ENCODE measurements around the gene FOXO4.
"Not testable (repeated sequence)": the region's sequence is repeated elsewhere in the genome, so short reads cannot be mapped to it uniquely, and the experiment has no call there.

The FOXO4 gene, protein sequence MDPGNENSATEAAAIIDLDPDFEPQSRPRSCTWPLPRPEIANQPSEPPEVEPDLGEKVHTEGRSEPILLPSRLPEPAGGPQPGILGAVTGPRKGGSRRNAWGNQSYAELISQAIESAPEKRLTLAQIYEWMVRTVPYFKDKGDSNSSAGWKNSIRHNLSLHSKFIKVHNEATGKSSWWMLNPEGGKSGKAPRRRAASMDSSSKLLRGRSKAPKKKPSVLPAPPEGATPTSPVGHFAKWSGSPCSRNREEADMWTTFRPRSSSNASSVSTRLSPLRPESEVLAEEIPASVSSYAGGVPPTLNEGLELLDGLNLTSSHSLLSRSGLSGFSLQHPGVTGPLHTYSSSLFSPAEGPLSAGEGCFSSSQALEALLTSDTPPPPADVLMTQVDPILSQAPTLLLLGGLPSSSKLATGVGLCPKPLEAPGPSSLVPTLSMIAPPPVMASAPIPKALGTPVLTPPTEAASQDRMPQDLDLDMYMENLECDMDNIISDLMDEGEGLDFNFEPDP

GRCh38 chrX:71095555-71095980 lies at the start of gene FOXO4:
TSS of gene FOXO4 (plus strand) at chrX:71095851. CDS start at chrX:71096529, 678 bp downstream.
- peak; percentile 89 for DNase-seq (ENCODE audit: low spot score)

DNA sequence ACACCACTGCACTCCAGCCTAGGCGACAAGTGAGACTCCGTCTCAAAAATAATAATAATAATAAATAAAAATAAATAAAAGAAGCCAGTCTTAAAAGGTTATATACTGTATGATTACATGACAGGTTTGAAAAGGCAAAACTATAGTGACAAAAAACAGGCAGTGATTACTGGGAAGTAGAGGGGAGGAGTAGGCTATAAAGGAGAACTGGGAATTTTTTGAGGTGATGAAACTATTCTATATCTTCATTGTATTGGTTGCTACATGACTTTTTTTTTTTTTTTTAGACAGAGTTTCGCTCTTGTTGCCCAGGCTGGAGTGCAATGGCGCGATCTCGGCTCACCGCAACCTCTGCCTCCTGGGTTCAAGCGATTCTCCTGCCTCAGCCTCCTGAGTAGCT lies 47.8 kb upstream of the FOXO4 start:
- DNase-seq (ENCODE audit: low spot score) = not testable (repeated sequence)

GRCh38 chrX:71052721-71053120 lies 42.9 kb upstream of the FOXO4 start:
- DNase-seq (ENCODE audit: low spot score) = no peak

GRCh38 chrX:71053217-71053621 lies 42.4 kb upstream of the FOXO4 start:
- no peak for DNase-seq (ENCODE audit: low spot score)

DNA sequence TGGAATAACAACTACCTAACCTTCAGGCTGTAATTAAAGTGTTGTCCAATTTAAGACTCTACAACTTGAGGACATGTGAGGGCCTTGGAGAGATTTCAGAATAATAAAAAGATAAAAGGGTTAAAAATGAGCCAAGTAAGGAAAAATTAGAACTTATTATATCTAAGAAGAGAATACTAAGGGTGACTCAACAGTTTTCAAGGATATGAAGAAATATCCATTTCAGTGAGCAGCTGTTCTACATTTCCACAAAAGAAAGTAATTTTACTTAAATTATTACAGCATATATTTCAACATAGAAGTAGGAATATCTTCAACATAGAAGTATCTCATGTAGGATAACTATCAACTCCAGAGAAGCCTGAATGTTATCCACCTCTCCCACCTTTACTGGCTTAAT lies 38.8 kb upstream of the FOXO4 start:
- DNase-seq (ENCODE audit: low spot score) = no peak

DNA sequence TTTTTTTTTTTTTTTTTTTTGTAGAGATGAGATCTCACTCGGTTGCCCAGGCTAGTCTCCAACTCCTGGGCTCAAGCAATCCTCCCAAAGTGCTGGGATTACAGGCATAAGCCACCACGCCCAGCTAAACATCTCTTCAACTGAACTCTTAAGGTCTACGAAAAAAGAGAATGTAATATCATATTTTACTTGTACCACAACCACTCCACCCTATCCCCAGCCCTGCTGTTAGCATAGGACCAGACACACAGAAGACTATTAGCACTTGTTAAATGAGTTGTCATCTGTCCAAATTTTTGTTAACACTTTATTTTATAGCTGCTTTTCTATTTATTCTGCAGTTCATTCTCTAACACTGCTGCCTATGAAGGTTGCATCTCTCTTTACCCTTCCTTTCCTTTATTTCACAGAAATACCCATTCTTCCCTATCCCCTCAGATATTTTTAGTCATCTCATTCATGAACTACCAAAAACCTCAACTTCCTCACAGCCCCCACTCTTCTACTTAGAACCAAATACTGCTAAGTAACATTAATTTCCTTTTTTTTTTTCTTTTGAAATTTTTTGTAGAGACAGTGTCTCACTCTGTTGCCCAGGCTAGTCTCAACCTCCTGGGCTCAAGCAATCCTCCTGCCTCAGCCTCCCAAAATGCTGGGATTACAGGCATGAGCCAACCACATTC lies 37.7 kb upstream of the FOXO4 start:
- DNase-seq (ENCODE audit: low spot score) = no peak

- no peak for DNase-seq (ENCODE audit: low spot score)
Measured at GRCh38 chrX:71060127-71060526, 35.5 kb upstream of the FOXO4 start.

GRCh38 chrX:71067089-71067488 lies 28.6 kb upstream of the FOXO4 start:
- DNase-seq (ENCODE audit: low spot score) = no peak

DNA sequence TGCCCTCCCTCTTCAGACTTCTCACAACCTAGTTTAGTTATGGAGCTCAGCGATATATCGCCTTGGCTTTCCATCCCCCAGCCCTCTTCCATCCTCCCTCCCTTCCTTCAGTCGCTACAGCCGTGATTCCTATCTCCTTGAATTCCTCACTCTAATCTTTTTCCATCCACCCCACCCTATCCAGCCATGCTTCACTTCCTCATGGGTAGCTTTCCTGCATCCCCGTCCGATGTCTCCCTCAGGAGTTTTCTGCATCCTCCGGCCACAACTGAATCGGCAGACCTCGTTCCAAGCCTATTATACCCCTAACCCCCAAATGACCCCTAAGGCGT lies 28.0 kb upstream of the FOXO4 start:
- no peak for DNase-seq (ENCODE audit: low spot score)

DNA sequence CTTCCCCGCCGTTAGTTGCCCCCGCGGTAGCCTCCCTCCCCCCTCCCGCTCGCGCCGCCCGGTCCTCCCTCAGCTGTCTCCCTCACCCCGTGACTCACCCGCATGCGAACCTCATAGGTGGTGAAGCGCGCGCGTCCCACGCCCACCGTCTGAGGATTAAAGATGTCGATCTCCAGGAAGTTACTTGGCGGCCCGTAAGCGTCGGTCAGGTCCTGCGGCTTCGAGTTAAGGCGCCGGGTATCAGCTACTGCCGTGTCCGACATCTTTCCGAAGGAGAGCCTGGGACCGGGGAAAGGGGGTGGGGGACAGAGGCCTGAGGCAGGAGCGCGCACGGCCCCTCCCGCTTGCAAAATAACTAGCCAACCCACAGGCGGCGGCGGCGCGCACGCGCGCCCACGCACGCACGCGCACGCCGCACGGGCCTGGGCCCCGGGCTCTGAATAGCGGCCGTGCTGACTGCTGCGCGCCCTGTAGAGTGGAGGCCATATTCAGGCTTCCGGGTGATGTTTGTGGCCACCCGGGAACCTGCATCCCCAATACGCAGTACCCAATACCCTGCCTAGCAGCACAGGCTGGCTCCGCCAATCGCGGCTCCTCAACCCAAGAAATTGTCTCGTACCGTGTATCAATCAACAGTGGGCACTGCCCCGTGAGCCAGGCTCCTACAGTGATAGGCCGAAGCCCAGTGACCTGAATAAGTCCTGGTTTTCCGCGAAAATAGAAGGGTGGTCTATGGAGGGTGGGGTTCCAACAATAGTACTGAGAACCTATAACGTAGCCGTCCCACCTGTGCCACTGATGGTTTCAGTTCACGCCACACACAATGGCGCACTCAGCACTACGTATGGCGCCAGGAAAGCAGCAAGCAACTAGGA lies 27.4 kb upstream of the FOXO4 start, which contains the start of gene SNX12:
TSS of gene SNX12 (minus strand) at position 291 of the 875 bp plus-strand sequence. CDS start at position 263, 28 bp downstream.
- peak; percentile 86 for DNase-seq (ENCODE audit: low spot score)

GRCh38 chrX:71070531-71070930 lies 25.1 kb upstream of the FOXO4 start:
- no peak for DNase-seq (ENCODE audit: low spot score)

- no peak for DNase-seq (ENCODE audit: low spot score)
Measured at GRCh38 chrX:71081330-71082123, 14.1 kb upstream of the FOXO4 start.

DNA sequence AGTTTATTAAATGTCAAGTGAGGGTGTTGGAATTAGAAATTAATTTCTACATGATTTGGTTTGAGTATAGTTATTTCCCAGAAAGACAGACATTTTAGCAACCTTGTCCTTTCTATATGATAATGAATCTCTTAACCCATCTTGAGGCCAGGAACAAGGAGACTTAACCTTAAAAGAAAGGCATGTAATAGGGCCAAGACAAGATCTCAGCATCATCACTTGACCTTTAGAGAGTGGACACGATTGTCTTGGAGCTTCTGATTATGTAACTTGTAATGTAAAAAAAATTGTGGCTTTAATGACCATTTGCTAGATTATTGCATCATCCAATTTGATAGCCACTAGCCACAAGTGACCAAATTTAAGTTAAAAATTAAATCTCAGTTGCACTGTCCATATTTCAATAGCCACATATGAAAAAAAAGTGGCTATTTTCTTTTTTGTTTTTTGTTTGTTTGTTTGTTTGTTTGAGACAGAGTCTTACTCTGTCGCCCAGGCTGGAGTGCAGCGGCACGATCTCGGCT lies 13.5 kb upstream of the FOXO4 start:
- no peak for DNase-seq (ENCODE audit: low spot score)

DNA sequence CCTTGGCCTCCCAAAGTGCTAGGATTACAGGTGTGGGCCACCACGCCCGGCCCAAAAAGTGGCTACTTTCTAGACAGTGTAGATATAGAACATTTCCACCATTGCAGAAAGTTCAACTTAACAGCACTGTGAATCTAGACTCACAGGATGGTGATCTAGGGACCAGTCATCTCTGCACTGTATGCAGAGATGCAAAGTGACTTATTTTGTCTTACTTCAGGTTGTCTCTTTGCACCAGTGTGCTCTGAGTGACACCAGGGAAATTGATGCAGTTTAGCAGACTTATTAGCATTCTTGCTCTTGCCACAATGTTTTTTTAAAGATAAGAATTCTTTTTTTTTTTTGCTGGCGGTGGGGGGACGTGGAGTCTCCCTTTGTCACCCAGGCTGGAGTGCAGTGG lies 12.8 kb upstream of the FOXO4 start:
- DNase-seq (ENCODE audit: low spot score) = no peak

DNA sequence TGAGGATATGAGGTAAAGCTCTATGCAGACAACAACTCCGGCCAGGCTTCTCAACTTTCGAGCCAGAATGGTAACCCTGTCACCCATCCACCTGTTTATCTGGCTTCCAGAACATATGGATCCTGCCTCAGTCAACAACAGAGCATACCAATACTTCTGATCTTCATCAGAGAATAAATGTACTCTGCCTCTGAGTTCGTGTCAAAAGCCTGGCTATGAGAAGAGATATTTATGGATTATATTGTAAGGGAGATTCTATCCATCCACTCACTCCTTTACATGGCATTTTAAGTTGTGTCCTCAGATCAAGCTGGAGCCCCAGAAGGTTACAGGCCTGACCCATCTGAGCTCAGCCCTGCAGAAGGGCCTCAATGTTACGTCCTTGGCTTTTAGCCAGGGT lies 9.8 kb upstream of the FOXO4 start:
- no peak for DNase-seq (ENCODE audit: low spot score)

DNA sequence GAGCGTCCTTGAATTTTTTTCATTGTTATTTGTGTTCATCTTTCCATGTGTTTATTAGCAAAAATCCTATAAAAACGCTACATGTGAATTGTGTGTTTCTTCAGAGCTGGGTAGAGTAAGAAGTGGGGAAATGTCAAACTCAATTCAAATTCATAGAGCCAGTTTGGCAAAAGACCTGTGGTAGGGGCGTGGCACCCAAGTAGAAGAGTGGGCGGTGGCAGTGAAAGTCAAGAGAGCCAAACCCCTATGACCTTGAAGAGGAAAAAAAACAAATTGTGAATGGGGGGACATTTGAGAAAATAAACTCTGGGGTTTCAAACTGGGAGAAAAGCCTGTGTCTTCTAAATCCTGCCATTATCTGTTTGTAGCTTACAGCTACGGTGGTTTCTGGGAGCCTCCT lies 4.4 kb upstream of the FOXO4 start:
- no peak for DNase-seq (ENCODE audit: low spot score)

GRCh38 chrX:71095033-71095432 lies 618 bp upstream of the FOXO4 start:
- no peak for DNase-seq (ENCODE audit: low spot score)

DNA sequence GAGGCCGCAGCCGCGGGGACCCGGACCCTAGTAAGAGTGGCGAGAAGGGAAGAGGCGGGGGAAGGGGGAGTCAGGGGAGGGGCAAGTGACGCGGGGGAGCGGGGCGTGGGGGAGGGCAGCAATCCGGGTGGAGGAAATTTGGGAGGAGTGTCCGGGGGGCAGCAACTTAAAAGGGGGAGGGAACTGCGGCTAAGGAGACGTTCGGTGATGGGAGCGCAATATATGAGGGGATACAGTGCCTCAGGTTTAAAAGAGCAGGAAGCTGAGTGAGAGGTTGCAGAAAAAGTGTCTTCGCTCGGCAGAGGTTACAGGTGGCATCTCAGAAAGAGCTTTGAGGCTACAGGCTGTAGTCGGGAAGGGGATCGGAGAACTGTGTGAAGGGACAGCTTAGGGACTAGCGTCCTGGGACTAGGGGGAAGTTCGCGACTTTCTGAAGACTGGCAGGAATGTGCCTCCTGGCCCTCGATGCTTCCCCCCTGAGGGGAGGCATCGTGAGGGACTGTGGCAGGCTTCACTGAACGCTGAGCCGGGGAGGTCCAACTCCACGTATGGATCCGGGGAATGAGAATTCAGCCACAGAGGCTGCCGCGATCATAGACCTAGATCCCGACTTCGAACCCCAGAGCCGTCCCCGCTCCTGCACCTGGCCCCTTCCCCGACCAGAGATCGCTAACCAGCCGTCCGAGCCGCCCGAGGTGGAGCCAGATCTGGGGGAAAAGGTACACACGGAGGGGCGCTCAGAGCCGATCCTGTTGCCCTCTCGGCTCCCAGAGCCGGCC lies 519 bp downstream of the FOXO4 start:
- DNase-seq (ENCODE audit: low spot score) = no peak

GRCh38 chrX:71096760-71097032 lies 1.0 kb downstream of the FOXO4 start:
- DNase-seq (ENCODE audit: low spot score) = no peak

DNA sequence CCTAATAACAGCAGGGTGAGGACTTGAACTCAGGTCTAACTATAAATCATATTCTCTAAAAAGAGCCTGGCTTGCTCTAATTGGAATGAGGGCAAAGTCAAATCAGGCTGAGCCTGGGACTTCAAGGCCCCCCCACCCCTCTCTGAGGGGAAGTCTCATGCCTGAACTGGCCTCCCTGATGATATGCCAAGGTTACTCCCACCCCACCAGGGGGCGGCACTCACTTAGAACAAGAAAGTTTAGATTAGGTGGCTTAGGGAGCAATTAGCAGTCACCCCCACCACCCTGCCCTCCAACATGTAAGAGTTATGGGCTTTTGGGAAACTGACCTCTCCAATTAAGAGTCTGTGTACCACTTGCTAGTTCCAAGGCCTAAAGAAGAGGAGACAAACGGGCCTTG lies 2.7 kb downstream of the FOXO4 start:
- DNase-seq (ENCODE audit: low spot score) = peak; percentile 60
